BE2C (cell line): ENCODE data around the gene IL13RA2.
A peak's percentile ranks its signal among the peaks of the same experiment; 100 is the strongest.

ENCODE experiments used
- DNase-seq: peaks from one replicate; pipeline ENCODE4 v3.0.0-alpha.2; 2020
- H3K27me3 ChIP-seq: fragments of 250-450 bp; sonication (Bioruptor Pico); 2 replicates; pipeline ENCODE4 v1.5.1; 2020; ENCODE audit warnings: mild to moderate bottlenecking
- H3K36me3 ChIP-seq: fragments of 250-450 bp; sonication (Bioruptor Pico); 2 replicates; pipeline ENCODE4 v1.5.1; 2020; ENCODE audit warnings: mild to moderate bottlenecking
- H3K4me1 ChIP-seq: fragments of 250-450 bp; sonication (Bioruptor Pico); 2 replicates; pipeline ENCODE4 v1.5.1; 2020
- H3K4me3 ChIP-seq: 2 replicates; pipeline ENCODE4 v1.5.1; 2011; ENCODE audit warnings: low read depth, low read length
- H3K9me3 ChIP-seq: fragments of 250-450 bp; sonication (Bioruptor Pico); 2 replicates; pipeline ENCODE4 v1.5.1; 2020
- CTCF ChIP-seq: IDR thresholded peaks from 2 replicates; pipeline ENCODE4 v1.5.1; 2012; ENCODE audit warnings: mild to moderate bottlenecking, low read depth, low read length

Gene IL13RA2

DNA sequence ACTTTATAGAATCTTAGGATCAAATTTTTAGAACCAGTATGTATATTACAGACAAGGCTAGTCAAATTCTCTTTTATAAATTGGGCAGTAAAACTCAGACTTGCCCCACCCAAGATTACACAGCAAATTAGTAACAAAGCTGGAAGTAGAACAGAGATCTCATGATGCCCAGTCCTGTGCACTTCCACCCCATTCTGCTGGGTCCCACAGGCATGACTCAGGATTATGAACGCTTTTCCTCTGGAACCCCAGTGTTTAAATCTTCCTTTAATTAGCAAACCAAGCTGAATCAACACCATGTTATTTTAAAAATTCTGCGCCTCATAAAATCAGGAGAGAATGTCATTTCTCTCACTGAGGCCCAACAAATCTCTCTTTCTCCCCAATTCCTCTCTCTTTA, 1.5 kb upstream of the IL13RA2 start:
- DNase-seq = no peak
- Histone ChIP-seq H3K9me3 (no peaks in the 10 kb centered on the region), H3K36me3 (no peaks in the 10 kb centered on the region), H3K27me3 (no peaks in the 10 kb centered on the region), H3K4me1 (peaks cover 9% of the 10 kb centered on the region), H3K4me3 (no peak overlapping the region)
- no peak for TF ChIP-seq CTCF

- Histone ChIP-seq H3K4me1 (peaks cover 6% of the 10 kb centered on the region), H3K27me3 (no peaks in the 10 kb centered on the region), H3K4me3 (no peak overlapping the region; the same call in 1 of the 2 replicates), H3K9me3 (no peaks in the 10 kb centered on the region), H3K36me3 (no peaks in the 10 kb centered on the region)
- DNase-seq = no peak
- TF ChIP-seq CTCF = peak; percentile 31; the same call in 1 of the 2 replicates
Measured at GRCh38 chrX:115018040-115018647, 728 bp upstream of the IL13RA2 start.

DNA sequence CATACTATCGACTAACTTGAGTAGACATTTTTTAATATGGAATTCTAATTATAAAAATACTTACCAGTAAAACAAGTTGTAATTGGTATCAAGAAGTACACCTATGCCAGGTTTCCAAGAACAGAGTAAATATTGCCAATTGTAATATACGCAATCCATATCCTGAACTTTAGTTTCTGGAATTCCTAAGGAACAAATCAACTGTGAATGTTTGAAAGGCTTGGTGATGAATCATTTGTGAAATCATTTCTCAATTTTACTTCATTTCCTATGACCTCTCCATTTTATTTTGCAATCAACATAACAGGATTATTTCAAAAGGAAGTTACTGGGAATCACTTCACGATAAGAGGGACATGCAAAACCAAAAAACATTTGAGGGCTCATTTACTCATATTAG, 3.7 kb downstream of the IL13RA2 start:
- no peaks in the 10 kb centered on the region for H3K4me1 ChIP-seq
- no peaks in the 10 kb centered on the region for H3K9me3 ChIP-seq
- TF ChIP-seq CTCF = no peak
- no peak overlapping the region for H3K4me3 ChIP-seq
- no peaks in the 10 kb centered on the region for H3K27me3 ChIP-seq
- no peak for DNase-seq
- no peaks in the 10 kb centered on the region for H3K36me3 ChIP-seq

DNA sequence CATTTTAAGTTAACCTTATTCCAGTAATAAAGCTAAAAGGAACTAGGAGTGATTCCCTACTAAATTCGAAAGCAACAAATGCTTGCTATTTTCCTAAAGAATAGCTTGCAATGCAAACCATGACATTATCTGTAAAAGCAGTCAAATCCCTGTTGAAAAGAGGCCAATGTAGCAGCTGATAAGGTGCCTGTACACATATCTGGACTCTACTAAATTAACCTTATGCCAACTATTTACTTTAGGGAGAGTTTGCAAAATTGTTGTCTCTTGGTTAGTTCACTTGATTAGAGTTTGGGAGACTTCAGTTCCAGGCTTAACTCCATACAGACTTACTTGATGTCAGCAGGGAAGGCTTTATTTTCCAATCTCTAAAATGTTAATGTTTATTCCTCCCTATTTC, 6.0 kb downstream of the IL13RA2 start:
- TF ChIP-seq CTCF = no peak
- no peak overlapping the region for H3K4me3 ChIP-seq
- DNase-seq = no peak
- no peaks in the 10 kb centered on the region for H3K4me1 ChIP-seq
- no peaks in the 10 kb centered on the region for H3K9me3 ChIP-seq
- no peaks in the 10 kb centered on the region for H3K27me3 ChIP-seq
- no peaks in the 10 kb centered on the region for H3K36me3 ChIP-seq

GRCh38 chrX:114999906-115000305, 17.5 kb downstream of the IL13RA2 start:
- no peak for DNase-seq
- no peaks in the 10 kb centered on the region for H3K36me3 ChIP-seq
- H3K4me3 ChIP-seq = no peak overlapping the region
- no peaks in the 10 kb centered on the region for H3K27me3 ChIP-seq
- no peaks in the 10 kb centered on the region for H3K9me3 ChIP-seq
- no peak for TF ChIP-seq CTCF
- H3K4me1 ChIP-seq = no peaks in the 10 kb centered on the region

GRCh38 chrX:114997779-114998178, 19.6 kb downstream of the IL13RA2 start:
- Histone ChIP-seq H3K27me3 (no peaks in the 10 kb centered on the region), H3K4me3 (no peak overlapping the region), H3K4me1 (no peaks in the 10 kb centered on the region), H3K9me3 (no peaks in the 10 kb centered on the region), H3K36me3 (no peaks in the 10 kb centered on the region)
- no peak for DNase-seq
- TF ChIP-seq CTCF = no peak
